T-helper 17 cell (primary cell): ENCODE results near the gene QPCT. TPM values are rescaled to one million over a fixed set of nuclear protein-coding genes. Genes with fewer than 3 reads are reported as not detected.
"Not testable (repeated sequence)": the region's sequence is repeated elsewhere in the genome, so short reads cannot be mapped to it uniquely, and the experiment has no call there.

Experiments
- ATAC-seq: fragments of 150-1000 bp; cut with Tn5 transposase; 2 replicates; pipeline ENCODE4 v1.10.0; 2021; ENCODE audit warnings: mild to moderate bottlenecking, moderate library complexity
- DNase-seq, 3 donors: peaks; one replicate each; pipeline versions ENCODE4 v3.0.0 to v3.0.0-alpha.2; 2020 to 2021
- H3K9me3 ChIP-seq: one replicate; pipeline ENCODE4 v1.7.0; 2013; ENCODE audit warnings: low read length, mild to moderate bottlenecking; ENCODE audit not compliant: control insufficient read depth, poor library complexity, severe bottlenecking
- H3K27ac Mint-ChIP-seq: one replicate; pipeline ENCODE4 v1.8.0; 2022; ENCODE audit warnings: mild to moderate bottlenecking, moderate library complexity, mixed read lengths
- H3K27me3 Mint-ChIP-seq: one replicate; pipeline ENCODE4 v1.8.0; 2022; ENCODE audit warnings: mixed read lengths
- H3K36me3 Mint-ChIP-seq: one replicate; pipeline ENCODE4 v1.8.0; 2022; ENCODE audit warnings: low read depth, mixed read lengths
- H3K4me1 Mint-ChIP-seq: one replicate; pipeline ENCODE4 v1.8.0; 2022; ENCODE audit warnings: mild to moderate bottlenecking, mixed read lengths
- H3K4me3 Mint-ChIP-seq: one replicate; pipeline ENCODE4 v1.8.0; 2022; ENCODE audit warnings: mild to moderate bottlenecking, moderate library complexity, mixed read lengths
- total RNA-seq, 4 donors: library from RNA in 2 of 4; stranded (reverse) in 2 of 4; gene quantifications; one replicate each; pipeline ENCODE4 v1.2.3 and lab custom pipeline; 2022 to 2026

QPCT gene
- total RNA-seq, 2 donors from 2014 or later, result 0.78 to 1.0 TPM

GRCh38 chr2:37392428-37392827 is 48.0 kb downstream of the QPCT start:
- no peak overlapping the region for H3K4me3 Mint-ChIP-seq
- no peak for ATAC-seq
- no peaks in the 10 kb centered on the region for H3K9me3 ChIP-seq
- DNase-seq, result no peak
- peaks cover 21% of the 10 kb centered on the region for H3K4me1 Mint-ChIP-seq
- H3K27me3 Mint-ChIP-seq, result no peaks in the 10 kb centered on the region
- no peaks in the 10 kb centered on the region for H3K36me3 Mint-ChIP-seq
- no peak overlapping the region for H3K27ac Mint-ChIP-seq

GRCh38 chr2:37394263-37394662 is 49.8 kb downstream of the QPCT start:
- H3K27me3 Mint-ChIP-seq, result no peaks in the 10 kb centered on the region
- peaks cover 21% of the 10 kb centered on the region for H3K4me1 Mint-ChIP-seq
- H3K4me3 Mint-ChIP-seq, result no peak overlapping the region
- no peaks in the 10 kb centered on the region for H3K9me3 ChIP-seq
- DNase-seq (no peak), ATAC-seq (no peak)
- H3K27ac Mint-ChIP-seq, result no peak overlapping the region
- no peaks in the 10 kb centered on the region for H3K36me3 Mint-ChIP-seq

GRCh38 chr2:37394796-37395555 is 50.5 kb downstream of the QPCT start:
- Mint-ChIP-seq H3K4me3 (no peak overlapping the region), H3K27ac (no peak overlapping the region), H3K27me3 (no peaks in the 10 kb centered on the region), H3K4me1 (peaks cover 21% of the 10 kb centered on the region), H3K36me3 (no peaks in the 10 kb centered on the region)
- DNase-seq (no peak), ATAC-seq (no peak)
- H3K9me3 ChIP-seq, result no peaks in the 10 kb centered on the region

- DNase-seq, result no peak
- Mint-ChIP-seq H3K36me3 (no peaks in the 10 kb centered on the region), H3K4me1 (peaks cover 9% of the 10 kb centered on the region), H3K4me3 (no peak overlapping the region), H3K27ac (no peak overlapping the region), H3K27me3 (no peaks in the 10 kb centered on the region)
- no peaks in the 10 kb centered on the region for H3K9me3 ChIP-seq
- ATAC-seq, result no peak
These were observed 52.6 kb downstream of the QPCT start for GRCh38 chr2:37396890-37397565.

GRCh38 chr2:37398990-37399389 is 54.6 kb downstream of the QPCT start:
- no peaks in the 10 kb centered on the region for H3K9me3 ChIP-seq
- H3K4me3 Mint-ChIP-seq, result no peak overlapping the region
- no peak overlapping the region for H3K27ac Mint-ChIP-seq
- no peak for DNase-seq
- no peaks in the 10 kb centered on the region for H3K27me3 Mint-ChIP-seq
- H3K4me1 Mint-ChIP-seq, result peaks cover 2% of the 10 kb centered on the region
- H3K36me3 Mint-ChIP-seq, result peaks cover under 1% of the 10 kb centered on the region
- no peak for ATAC-seq

GRCh38 chr2:37400041-37400440 is 55.6 kb downstream of the QPCT start:
- Mint-ChIP-seq H3K27ac (no peak overlapping the region), H3K27me3 (no peaks in the 10 kb centered on the region), H3K4me1 (peaks cover 2% of the 10 kb centered on the region), H3K36me3 (peaks cover 2% of the 10 kb centered on the region), H3K4me3 (no peak overlapping the region)
- no peaks in the 10 kb centered on the region for H3K9me3 ChIP-seq
- no peak for DNase-seq
- no peak for ATAC-seq

GRCh38 chr2:37402636-37403035 is 58.2 kb downstream of the QPCT start:
- Mint-ChIP-seq H3K27ac (no peak overlapping the region), H3K4me1 (no peaks in the 10 kb centered on the region), H3K27me3 (peaks cover 9% of the 10 kb centered on the region), H3K36me3 (peaks cover 2% of the 10 kb centered on the region), H3K4me3 (no peak overlapping the region)
- ATAC-seq (no peak), DNase-seq (no peak)
- H3K9me3 ChIP-seq, result no peaks in the 10 kb centered on the region

- Mint-ChIP-seq H3K27ac (no peak overlapping the region), H3K36me3 (peaks cover 2% of the 10 kb centered on the region), H3K4me1 (no peaks in the 10 kb centered on the region), H3K4me3 (no peak overlapping the region), H3K27me3 (peaks cover 20% of the 10 kb centered on the region)
- DNase-seq (no peak), ATAC-seq (no peak)
- H3K9me3 ChIP-seq, result no peaks in the 10 kb centered on the region
These were observed 61.4 kb downstream of the QPCT start for GRCh38 chr2:37405781-37406180.

GRCh38 chr2:37412231-37412630 is 67.8 kb downstream of the QPCT start:
- H3K9me3 ChIP-seq, result no peaks in the 10 kb centered on the region
- peaks cover 20% of the 10 kb centered on the region for H3K27me3 Mint-ChIP-seq
- H3K36me3 Mint-ChIP-seq, result no peaks in the 10 kb centered on the region
- DNase-seq, result no peak
- H3K4me1 Mint-ChIP-seq, result peaks cover 16% of the 10 kb centered on the region
- H3K4me3 Mint-ChIP-seq, result no peak overlapping the region
- no peak overlapping the region for H3K27ac Mint-ChIP-seq
- ATAC-seq, result no peak

GRCh38 chr2:37413911-37414469 is 69.6 kb downstream of the QPCT start:
- not testable (repeated sequence) for H3K36me3 Mint-ChIP-seq, H3K9me3 ChIP-seq, H3K27ac Mint-ChIP-seq, H3K4me3 Mint-ChIP-seq, DNase-seq
- peaks cover 16% of the 10 kb centered on the region for H3K4me1 Mint-ChIP-seq
- peak; percentile 28 for ATAC-seq
- H3K27me3 Mint-ChIP-seq, result peaks cover 20% of the 10 kb centered on the region

- Mint-ChIP-seq H3K27me3 (peaks cover 14% of the 10 kb centered on the region), H3K27ac (peak overlapping the region; percentile 29), H3K4me1 (peaks cover 16% of the 10 kb centered on the region), H3K36me3 (no peaks in the 10 kb centered on the region), H3K4me3 (no peak overlapping the region)
- ATAC-seq (peak; percentile 84), DNase-seq (no peak)
- no peaks in the 10 kb centered on the region for H3K9me3 ChIP-seq
These were observed 70.1 kb downstream of the QPCT start for GRCh38 chr2:37414470-37414949.

GRCh38 chr2:37415128-37415820 is 70.8 kb downstream of the QPCT start:
- no peaks in the 10 kb centered on the region for H3K9me3 ChIP-seq
- Mint-ChIP-seq H3K27ac (peak overlapping the region; percentile 51), H3K36me3 (no peaks in the 10 kb centered on the region), H3K4me1 (peaks cover 16% of the 10 kb centered on the region), H3K27me3 (peaks cover 9% of the 10 kb centered on the region), H3K4me3 (no peak overlapping the region)
- DNase-seq, result no peak
- no peak for ATAC-seq

- no peak overlapping the region for H3K4me3 Mint-ChIP-seq
- no peaks in the 10 kb centered on the region for H3K27me3 Mint-ChIP-seq
- no peak overlapping the region for H3K27ac Mint-ChIP-seq
- H3K9me3 ChIP-seq, result no peaks in the 10 kb centered on the region
- H3K4me1 Mint-ChIP-seq, result peaks cover 16% of the 10 kb centered on the region
- DNase-seq (no peak), ATAC-seq (no peak)
- no peaks in the 10 kb centered on the region for H3K36me3 Mint-ChIP-seq
These were observed 72.9 kb downstream of the QPCT start for GRCh38 chr2:37417321-37417720.
